GM12874 (cell line): ENCODE data around the gene SLC35G6.
"Not testable (repeated sequence)": the region's sequence is repeated elsewhere in the genome, so short reads cannot be mapped to it uniquely, and the experiment has no call there.

Source experiments
- TF ChIP-seq, protein P1 (sequence below): IDR thresholded peaks from 2 replicates; pipeline ENCODE4 v1.5.1; 2011; ENCODE audit warnings: low read depth, mild to moderate bottlenecking, control low read depth, low read length, moderate library complexity; ENCODE audit not compliant: insufficient read depth

SLC35G6 gene

DNA sequence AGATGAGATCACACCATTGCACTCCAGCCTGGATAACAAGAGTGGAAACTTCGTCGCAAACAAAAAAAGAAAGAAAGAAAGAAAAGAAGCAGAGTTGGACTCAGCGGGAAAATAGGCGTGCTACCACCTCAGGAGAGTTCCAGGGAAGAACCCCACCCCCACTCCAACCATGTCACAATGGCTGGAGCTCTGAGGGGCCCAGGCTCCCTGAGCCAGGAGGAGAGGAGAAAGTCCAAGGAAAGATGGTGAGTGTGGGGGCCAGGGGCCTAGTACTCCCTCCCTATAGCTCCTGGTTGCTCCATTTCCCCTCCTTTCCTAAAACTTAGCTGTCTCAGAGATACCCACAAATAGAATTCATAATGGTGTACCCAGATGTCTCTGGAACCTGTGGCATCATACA, at the start of gene SLC35G6:
SLC35G6 (plus strand) TSS at position 172 of the 400 bp plus-strand sequence; CDS start at position 243, 71 bp downstream.
- TF ChIP-seq, protein P1, sequence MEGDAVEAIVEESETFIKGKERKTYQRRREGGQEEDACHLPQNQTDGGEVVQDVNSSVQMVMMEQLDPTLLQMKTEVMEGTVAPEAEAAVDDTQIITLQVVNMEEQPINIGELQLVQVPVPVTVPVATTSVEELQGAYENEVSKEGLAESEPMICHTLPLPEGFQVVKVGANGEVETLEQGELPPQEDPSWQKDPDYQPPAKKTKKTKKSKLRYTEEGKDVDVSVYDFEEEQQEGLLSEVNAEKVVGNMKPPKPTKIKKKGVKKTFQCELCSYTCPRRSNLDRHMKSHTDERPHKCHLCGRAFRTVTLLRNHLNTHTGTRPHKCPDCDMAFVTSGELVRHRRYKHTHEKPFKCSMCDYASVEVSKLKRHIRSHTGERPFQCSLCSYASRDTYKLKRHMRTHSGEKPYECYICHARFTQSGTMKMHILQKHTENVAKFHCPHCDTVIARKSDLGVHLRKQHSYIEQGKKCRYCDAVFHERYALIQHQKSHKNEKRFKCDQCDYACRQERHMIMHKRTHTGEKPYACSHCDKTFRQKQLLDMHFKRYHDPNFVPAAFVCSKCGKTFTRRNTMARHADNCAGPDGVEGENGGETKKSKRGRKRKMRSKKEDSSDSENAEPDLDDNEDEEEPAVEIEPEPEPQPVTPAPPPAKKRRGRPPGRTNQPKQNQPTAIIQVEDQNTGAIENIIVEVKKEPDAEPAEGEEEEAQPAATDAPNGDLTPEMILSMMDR: not testable (repeated sequence)

DNA sequence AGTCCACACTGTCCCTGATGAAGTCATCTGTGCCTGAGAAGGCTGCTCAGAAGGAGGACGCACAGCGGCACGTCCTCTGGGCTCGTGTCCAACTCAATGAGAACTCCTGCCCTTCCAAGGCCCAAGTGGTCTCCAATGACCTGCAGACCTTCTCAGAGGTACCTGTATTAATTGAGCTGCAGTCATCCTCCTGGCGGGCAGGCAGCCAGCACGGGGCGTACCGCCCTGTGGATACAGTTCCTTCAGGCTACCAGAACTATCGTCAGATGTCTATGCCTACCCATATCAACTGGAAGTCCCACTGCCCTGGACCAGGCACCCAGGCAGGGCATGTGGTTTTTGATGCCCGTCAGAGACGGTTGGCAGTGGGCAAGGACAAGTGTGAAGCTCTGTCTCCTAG, 49.0 kb upstream of the SLC35G6 start:
- TF ChIP-seq, protein P1: no peak

DNA sequence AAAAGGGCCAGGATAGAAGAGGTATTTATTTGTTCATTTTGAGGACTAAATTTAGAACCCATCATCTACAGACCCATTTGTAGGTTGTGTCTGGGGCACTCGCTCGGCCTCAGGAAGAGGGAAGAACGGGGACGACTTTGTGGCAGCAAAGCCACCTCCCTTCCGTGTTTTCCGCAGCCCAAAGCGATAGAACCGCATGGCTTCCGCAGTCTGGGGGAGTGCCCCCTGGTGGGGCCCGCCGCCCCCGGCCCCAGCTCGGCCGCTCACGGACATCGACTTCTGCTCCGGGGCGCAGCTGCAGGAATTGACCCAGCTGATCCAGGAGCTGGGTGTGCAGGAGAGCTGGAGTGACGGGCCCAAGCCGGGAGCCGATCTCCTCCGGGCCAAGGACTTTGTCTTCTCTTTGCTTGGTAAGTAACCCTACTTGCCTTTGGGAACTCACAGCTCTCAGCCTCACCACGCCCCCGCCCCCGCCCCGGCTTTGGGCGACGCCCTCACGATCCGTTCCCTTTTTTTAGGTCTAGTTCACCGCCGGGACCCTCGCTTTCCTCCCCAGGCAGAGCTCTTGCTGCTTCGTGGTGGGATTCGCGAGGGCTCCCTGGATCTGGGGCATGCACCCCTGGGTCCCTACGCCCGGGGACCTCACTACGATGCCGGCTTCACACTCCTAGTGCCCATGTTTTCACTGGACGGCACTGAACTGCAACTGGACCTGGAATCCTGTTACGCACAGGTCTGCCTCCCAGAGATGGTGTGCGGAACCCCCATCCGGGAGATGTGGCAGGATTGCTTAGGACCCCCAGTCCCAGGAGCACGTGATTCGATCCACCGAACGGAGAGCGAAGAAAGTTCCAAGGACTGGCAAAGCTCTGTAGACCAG, 45.3 kb upstream of the SLC35G6 start:
- TF ChIP-seq, protein P1: peak; percentile 49

DNA sequence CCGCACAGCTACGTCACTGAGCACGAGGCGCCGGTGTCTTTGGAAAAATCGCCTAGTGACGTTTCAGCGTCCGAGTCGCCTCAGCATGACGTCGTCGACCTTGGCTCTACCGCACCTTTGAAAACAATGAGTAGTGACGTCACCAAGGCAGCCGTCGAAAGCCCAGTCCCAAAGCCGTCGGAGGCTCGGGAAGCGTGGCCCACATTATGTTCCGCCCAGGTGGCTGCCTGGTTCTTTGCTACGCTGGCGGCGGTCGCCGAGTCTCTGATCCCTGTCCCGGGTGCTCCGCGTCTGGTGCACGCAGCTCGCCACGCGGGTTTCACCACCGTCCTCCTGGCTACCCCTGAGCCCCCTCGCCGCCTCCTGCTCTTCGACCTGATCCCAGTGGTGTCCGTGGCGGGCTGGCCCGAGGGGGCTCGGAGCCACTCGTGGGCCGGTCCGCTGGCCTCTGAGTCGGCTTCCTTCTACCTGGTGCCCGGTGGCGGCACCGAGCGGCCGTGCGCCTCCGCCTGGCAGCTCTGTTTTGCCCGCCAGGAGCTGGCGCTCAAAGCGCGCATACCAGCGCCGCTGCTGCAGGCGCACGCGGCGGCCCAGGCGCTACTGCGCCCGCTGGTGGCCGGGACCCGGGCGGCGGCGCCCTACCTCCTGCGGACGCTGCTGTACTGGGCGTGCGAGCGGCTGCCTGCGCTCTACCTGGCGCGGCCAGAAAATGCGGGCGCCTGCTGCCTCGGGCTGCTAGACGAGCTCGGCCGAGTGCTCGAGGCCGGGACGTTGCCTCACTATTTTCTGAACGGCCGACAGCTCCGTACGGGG, 44.5 kb upstream of the SLC35G6 start:
- TF ChIP-seq, protein P1: peak; percentile 90

DNA sequence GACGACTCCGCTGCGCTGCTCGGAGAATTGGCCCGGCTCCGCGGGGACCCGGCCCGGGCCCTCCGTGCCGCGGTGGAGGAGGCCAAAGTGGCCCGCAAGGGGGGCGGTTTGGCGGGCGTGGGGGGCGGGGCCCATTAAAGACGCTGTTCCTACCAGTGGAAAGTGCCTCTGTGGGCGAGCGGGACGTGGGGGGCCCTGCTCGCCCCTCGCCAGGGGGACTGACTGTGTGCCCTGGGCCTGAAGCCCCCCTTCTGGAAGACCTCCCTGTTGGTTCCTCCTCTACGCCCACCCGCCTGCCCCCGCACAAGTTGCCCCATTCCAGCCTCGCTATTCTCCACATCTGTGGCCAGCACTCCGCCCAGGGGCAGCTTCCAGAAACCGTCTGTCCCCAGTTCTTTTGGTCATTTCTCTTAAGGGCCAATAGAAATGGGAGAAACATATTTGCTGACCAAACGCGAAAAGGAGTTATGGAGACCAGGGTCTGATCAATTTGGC, 43.8 kb upstream of the SLC35G6 start:
- TF ChIP-seq, protein P1: no peak

DNA sequence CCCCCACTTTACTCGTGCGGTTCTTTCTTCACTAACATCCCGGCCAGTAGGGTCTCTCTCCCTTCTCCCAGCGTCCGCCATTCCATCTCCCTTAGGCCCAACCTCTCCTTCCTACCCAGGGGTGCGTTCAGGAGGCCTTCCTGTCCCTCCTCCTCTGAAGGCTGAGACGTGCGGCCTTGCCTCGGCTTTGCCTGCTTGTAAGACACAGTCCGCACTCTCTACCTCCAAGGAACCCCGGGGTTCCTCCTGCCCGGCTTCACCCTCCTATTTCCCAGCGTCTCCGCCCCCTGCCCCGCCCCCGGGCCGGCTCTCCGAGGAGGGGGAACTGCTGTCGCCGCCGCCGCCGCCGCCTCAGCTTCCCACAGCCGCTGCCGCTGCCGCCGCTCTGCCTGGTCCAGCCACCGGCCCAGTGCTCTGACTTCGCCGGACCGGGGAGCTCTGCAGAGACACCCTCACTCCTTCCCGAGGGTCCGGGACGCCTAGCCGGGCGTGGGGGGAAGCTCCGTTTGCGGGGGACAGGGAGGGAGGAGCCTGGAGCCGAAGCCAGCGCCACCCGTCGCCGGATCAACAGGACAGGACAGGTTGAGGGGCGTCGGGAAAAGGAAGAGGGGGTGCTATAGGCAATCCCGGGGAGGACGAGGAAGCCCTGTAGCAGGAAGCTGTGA, 43.2 kb upstream of the SLC35G6 start:
- TF ChIP-seq, protein P1: no peak
